Right ventricle myocardium superior (tissue), 1 donor: ENCODE measurements around the gene PPME1. TPM values are rescaled to one million over a fixed set of nuclear protein-coding genes. Genes with fewer than 3 reads are reported as not detected.

Source experiments
- total RNA-seq: library from RNA; stranded (reverse); fragmentation: NEBNext Ultra II Directional; extraction: Animal tissue kit (Norgen Biotek cat#: 25700); gene quantifications from one replicate; pipeline ENCODE4 v1.2.1, GENCODE V29; 2021
- donor health status: DM: no; HTN: yes; CAD: no; lungs with severe emphysema.

Gene PPME1
- total RNA-seq, 1 donor from 2014 or later, result 24.9 TPM

Other genes starting within 250 kb of the PPME1 start
- not detected for gene DNAJB13, start 220.3 kb upstream of the PPME1 start, total RNA-seq
- 25.8 TPM for gene UCP2, start 188.4 kb upstream of the PPME1 start, total RNA-seq
- gene UCP3, start 162.2 kb upstream of the PPME1 start, total RNA-seq, result 17.2 TPM
- 9.1 TPM for gene C2CD3, start 287 bp upstream of the PPME1 start, total RNA-seq
- gene P4HA3, start 140.4 kb downstream of the PPME1 start, total RNA-seq, result not detected
- 1.9 TPM for gene PGM2L1, start 227.1 kb downstream of the PPME1 start, total RNA-seq